Measurements from ENCODE around the gene GRAMD2B.

DNA sequence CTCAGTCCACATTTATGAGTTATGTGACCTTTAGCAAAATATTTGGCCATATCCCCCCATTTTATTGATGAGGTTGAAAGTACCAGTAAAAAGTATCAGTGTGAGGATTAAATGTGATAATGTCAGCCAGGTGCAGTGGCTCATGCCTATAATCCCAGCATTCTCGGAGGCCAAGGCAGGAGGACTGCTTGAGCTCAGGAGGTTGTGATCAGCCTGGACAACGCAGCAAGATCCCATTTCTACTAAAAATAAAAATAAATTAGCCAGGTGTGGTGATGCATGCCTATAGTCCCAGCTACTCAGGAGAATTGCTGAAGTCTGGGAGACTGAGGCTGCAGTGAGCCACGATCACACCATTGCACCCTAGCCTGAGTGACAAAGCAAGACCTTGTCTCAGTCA lies 71.2 kb downstream of the GRAMD2B start:
- TF ChIP-seq POLR2A (IDR thresholded peaks at IDR 0.05; ENCODE audit: low read depth, low read length), result no peak
- TF ChIP-seq POLR2AphosphoS5 (IDR thresholded peaks at IDR 0.05; ENCODE audit: low read depth, low read length), result no peak
